Neural cell (in vitro differentiated cells): Measurements from ENCODE around the gene DNAH1. TPM values are rescaled to one million over a fixed set of nuclear protein-coding genes. Genes with fewer than 3 reads are reported as not detected.

ENCODE experiments used
- H2AFZ ChIP-seq: fragments of 200-600, 300-800 bp; sonication (generic), shearing (Covaris generic); 2 replicates; pipeline ENCODE4 v1.6.0; 2014; ENCODE audit warnings: low read depth, mild to moderate bottlenecking, antibody characterized with exemption, low read length, moderate library complexity
- H3F3A ChIP-seq: fragments of 200-600 bp; shearing (Covaris generic); 2 replicates; pipeline ENCODE4 v1.6.1; 2016; ENCODE audit warnings: mild to moderate bottlenecking, moderate library complexity, mixed read lengths, antibody characterized with exemption, low read length; ENCODE audit not compliant: insufficient read depth, poor library complexity, severe bottlenecking
- H3K27ac ChIP-seq: fragments of 200-600, 300-800 bp; sonication (generic), shearing (Covaris generic); 2 replicates; pipeline ENCODE4 v1.5.1; 2014; ENCODE audit warnings: mild to moderate bottlenecking, low read length, moderate library complexity
- H3K27me3 ChIP-seq: fragments of 300-800, 200-600 bp; sonication (generic), shearing (Covaris generic); 2 replicates; pipeline ENCODE4 v1.6.0; 2014; ENCODE audit warnings: mild to moderate bottlenecking, low read depth, low read length, moderate library complexity; ENCODE audit not compliant: insufficient read depth
- H3K36me3 ChIP-seq: fragments of 300-800, 200-600 bp; sonication (generic), shearing (Covaris generic); 2 replicates; pipeline ENCODE4 v1.5.1; 2014; ENCODE audit warnings: mild to moderate bottlenecking, antibody characterized with exemption, low read length, moderate library complexity; ENCODE audit not compliant: insufficient read depth
- H3K4me2 ChIP-seq: fragments of 300-800, 200-600 bp; sonication (generic), shearing (Covaris generic); 2 replicates; pipeline ENCODE4 v1.6.0; 2014; ENCODE audit warnings: mild to moderate bottlenecking, low read length
- H3K4me3 ChIP-seq: fragments of 300-800, 200-600 bp; sonication (generic), shearing (Covaris generic); 2 replicates; pipeline ENCODE4 v1.5.1; 2014; ENCODE audit warnings: mild to moderate bottlenecking, low read length, moderate library complexity
- H3K79me2 ChIP-seq: fragments of 200-600 bp; shearing (Covaris generic); replicated peaks from 2 replicates; pipeline ENCODE4 v1.6.0; 2014; ENCODE audit warnings: mild to moderate bottlenecking, low read length, moderate library complexity; ENCODE audit not compliant: insufficient read depth
- H3K9ac ChIP-seq: fragments of 300-800, 200-600 bp; sonication (generic), shearing (Covaris generic); 2 replicates; pipeline ENCODE4 v1.6.1; 2016; ENCODE audit warnings: mild to moderate bottlenecking, low read length, mixed read lengths
- H3K9me2 ChIP-seq: fragments of 200-600 bp; shearing (Covaris generic); 2 replicates; pipeline ENCODE4 v1.6.1; 2016; ENCODE audit warnings: mild to moderate bottlenecking, low read length, mixed read lengths; ENCODE audit not compliant: insufficient read depth
- H3K9me3 ChIP-seq: fragments of 200-600, 300-800 bp; sonication (generic), shearing (Covaris generic); 2 replicates; pipeline ENCODE4 v1.6.1; 2016; ENCODE audit warnings: mild to moderate bottlenecking, mixed run types, low read length, moderate library complexity, mixed read lengths
- H4K20me1 ChIP-seq: fragments of 200-600 bp; shearing (Covaris generic); 2 replicates; pipeline ENCODE4 v1.6.1; 2016; ENCODE audit warnings: mild to moderate bottlenecking, mixed run types; ENCODE audit not compliant: insufficient read depth
- CTCF ChIP-seq: fragments of 450-650 bp; IDR thresholded peaks from 2 replicates; pipeline ENCODE4 v1.5.1; 2014; ENCODE audit warnings: antibody characterized with exemption, mild to moderate bottlenecking, moderate library complexity; ENCODE audit not compliant: poor library complexity, severe bottlenecking
- EP300 ChIP-seq: fragments of 450-650 bp; conservative IDR thresholded peaks from 2 replicates; pipeline ENCODE4 v1.6.1; 2014; ENCODE audit warnings: antibody characterized with exemption, mild to moderate bottlenecking, moderate library complexity; ENCODE audit not compliant: poor library complexity, severe bottlenecking
- EZH2 ChIP-seq: fragments of 200-600, 300-800 bp; shearing (Covaris generic), sonication (generic); IDR thresholded peaks from 2 replicates; pipeline ENCODE4 v1.6.1; 2014; ENCODE audit warnings: antibody characterized with exemption, low read length, borderline replicate concordance, mild to moderate bottlenecking; ENCODE audit not compliant: insufficient read depth, poor library complexity, severe bottlenecking
- MXI1 ChIP-seq: fragments of 450-650 bp; conservative IDR thresholded peaks from 2 replicates; pipeline ENCODE4 v1.6.1; 2014; ENCODE audit warnings: antibody characterized with exemption, mild to moderate bottlenecking; ENCODE audit not compliant: poor library complexity, severe bottlenecking
- POLR2AphosphoS5 ChIP-seq: IDR thresholded peaks from 2 replicates; pipeline ENCODE4 v1.6.1; 2012
- RAD21 ChIP-seq: fragments of 450-650 bp; conservative IDR thresholded peaks from 2 replicates; pipeline ENCODE4 v1.6.1; 2014; ENCODE audit warnings: antibody characterized with exemption, mild to moderate bottlenecking, moderate library complexity
- REST ChIP-seq: IDR thresholded peaks from 2 replicates; pipeline ENCODE4 v1.6.1; 2012; ENCODE audit warnings: borderline replicate concordance
- SMC3 ChIP-seq: fragments of 450-650 bp; conservative IDR thresholded peaks from 2 replicates; pipeline ENCODE4 v1.6.1; 2014; ENCODE audit warnings: antibody characterized with exemption, mild to moderate bottlenecking, moderate library complexity; ENCODE audit not compliant: poor library complexity
- TAF1 ChIP-seq: IDR thresholded peaks from 2 replicates; pipeline ENCODE4 v1.6.1; 2012; ENCODE audit warnings: low read depth
- polyA plus RNA-seq: library from polyadenylated mRNA; depleted of rRNA; stranded (reverse); fragments of >200 nt; gene quantifications from 2 replicates; pipeline ENCODE4 v1.2.3, GENCODE V29; 2014

The DNAH1 gene
- polyA plus RNA-seq, 1 donor from 2014 or later: 5.4 TPM

GRCh38 chr3:52358362-52358940 lies 42.3 kb downstream of the DNAH1 start:
- Histone ChIP-seq H2AFZ (no peak overlapping the region), H3K27me3 (no peaks in the 10 kb centered on the region), H3F3A (no peaks in the 10 kb centered on the region), H3K36me3 (no peaks in the 10 kb centered on the region), H3K27ac (no peak overlapping the region), H3K9me2 (no peaks in the 10 kb centered on the region), H3K79me2 (no peaks in the 10 kb centered on the region), H3K4me2 (no peak overlapping the region), H4K20me1 (no peaks in the 10 kb centered on the region), H3K4me3 (no peak overlapping the region), H3K9me3 (no peaks in the 10 kb centered on the region), H3K9ac (no peak overlapping the region)
- TF ChIP-seq CTCF: no peak
- no peak for TF ChIP-seq MXI1
- no peak for TF ChIP-seq SMC3
- no peak for TF ChIP-seq TAF1
- no peak for TF ChIP-seq POLR2AphosphoS5
- no peak for TF ChIP-seq REST
- no peak for TF ChIP-seq EZH2
- no peak for TF ChIP-seq EP300
- TF ChIP-seq RAD21: no peak

GRCh38 chr3:52359116-52359855 lies 43.2 kb downstream of the DNAH1 start:
- Histone ChIP-seq H3K9me3 (no peaks in the 10 kb centered on the region), H4K20me1 (no peaks in the 10 kb centered on the region), H3K4me3 (no peak overlapping the region), H3K36me3 (no peaks in the 10 kb centered on the region), H3K9ac (no peak overlapping the region), H3K27ac (no peak overlapping the region), H3K4me2 (no peak overlapping the region), H3K27me3 (no peaks in the 10 kb centered on the region), H2AFZ (no peak overlapping the region), H3K9me2 (no peaks in the 10 kb centered on the region), H3K79me2 (no peaks in the 10 kb centered on the region), H3F3A (no peaks in the 10 kb centered on the region)
- TF ChIP-seq POLR2AphosphoS5 (no peak), CTCF (no peak), EZH2 (no peak), SMC3 (no peak), MXI1 (no peak), RAD21 (no peak), TAF1 (no peak), REST (no peak), EP300 (no peak)
